PC-3 (cell line): ENCODE data around the gene SPRR2B.

Experiments
- CTCF ChIP-seq: fragments of 300-600 bp; sonication (generic); conservative IDR thresholded peaks from 2 replicates; pipeline ENCODE4 v1.5.1; 2017; ENCODE audit warnings: antibody characterized with exemption, low read depth, mild to moderate bottlenecking, low read length
- EZH2phosphoT487 ChIP-seq: fragments of 300-600 bp; sonication (generic); IDR thresholded peaks from 2 replicates; pipeline ENCODE4 v1.6.1; 2018; ENCODE audit warnings: mild to moderate bottlenecking, antibody characterized with exemption, low read length, borderline replicate concordance

- TF ChIP-seq CTCF (no peak), EZH2phosphoT487 (no peak)
These were observed 24.4 kb upstream of the SPRR2B start for GRCh38 chr1:153095764-153096163.
